COLO668 (cell line): ENCODE results near the gene TFAM.

Experiments used
- DNase-seq: peaks from one replicate; lab custom pipeline; 2025; ENCODE audit not compliant: unreplicated experiment; lab: John Stamatoyannopoulos, UW

The TFAM gene

DNA sequence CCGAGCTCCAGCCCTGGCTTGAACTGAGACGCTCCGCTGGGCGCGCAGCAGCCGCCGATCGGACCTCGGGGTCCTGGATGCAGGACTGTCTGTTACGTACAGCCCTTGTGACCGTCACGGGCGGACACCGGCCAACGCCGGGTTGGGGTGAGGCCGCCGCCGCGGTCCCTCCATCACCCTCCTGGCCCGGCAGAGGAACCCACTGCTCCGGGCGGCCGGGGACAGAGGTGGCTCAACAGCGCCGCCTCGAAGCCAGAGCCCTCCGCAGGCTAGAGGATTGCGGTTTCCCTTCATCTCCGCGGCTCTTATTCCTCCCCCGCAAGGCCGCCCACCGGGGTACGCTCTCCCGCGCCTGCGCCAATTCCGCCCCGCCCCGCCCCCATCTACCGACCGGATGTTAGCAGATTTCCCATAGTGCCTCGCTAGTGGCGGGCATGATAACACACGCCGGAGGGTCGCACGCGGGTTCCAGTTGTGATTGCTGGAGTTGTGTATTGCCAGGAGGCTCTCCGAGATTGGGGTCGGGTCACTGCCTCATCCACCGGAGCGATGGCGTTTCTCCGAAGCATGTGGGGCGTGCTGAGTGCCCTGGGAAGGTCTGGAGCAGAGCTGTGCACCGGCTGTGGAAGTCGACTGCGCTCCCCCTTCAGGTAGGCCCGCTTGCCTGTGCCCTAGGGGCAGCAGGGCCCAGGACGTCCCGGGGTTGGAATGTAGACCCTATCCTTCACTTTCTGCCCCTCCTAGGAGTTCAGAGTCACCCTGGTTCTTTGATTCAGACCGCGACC is at the start of gene TFAM:
TFAM (plus strand) TSS at position 412 of the 785 bp plus-strand sequence; CDS start at position 550, 138 bp downstream.
- peak; percentile 88 for DNase-seq

GRCh38 chr10:58336242-58336641 is 49.0 kb upstream of the TFAM start:
- no peak for DNase-seq

DNA sequence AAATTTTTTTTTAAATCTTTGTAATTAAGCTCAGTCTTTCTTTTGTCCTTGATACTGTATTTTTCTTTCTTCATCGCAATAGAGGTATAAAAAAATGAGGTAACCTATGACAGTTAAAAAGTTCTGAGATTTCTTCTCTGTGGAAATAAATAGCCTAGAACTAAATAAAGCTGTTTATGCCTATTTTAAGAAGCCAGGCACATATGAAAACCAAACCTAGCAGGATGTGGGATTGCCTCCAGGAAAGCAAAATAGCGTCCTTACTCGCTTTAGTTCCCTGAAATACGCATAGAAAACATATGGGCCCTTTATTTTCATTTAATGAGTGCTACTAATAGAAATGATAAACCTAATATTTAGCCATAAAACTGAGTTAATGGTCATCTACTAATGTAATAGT is 43.8 kb upstream of the TFAM start:
- DNase-seq = no peak

DNA sequence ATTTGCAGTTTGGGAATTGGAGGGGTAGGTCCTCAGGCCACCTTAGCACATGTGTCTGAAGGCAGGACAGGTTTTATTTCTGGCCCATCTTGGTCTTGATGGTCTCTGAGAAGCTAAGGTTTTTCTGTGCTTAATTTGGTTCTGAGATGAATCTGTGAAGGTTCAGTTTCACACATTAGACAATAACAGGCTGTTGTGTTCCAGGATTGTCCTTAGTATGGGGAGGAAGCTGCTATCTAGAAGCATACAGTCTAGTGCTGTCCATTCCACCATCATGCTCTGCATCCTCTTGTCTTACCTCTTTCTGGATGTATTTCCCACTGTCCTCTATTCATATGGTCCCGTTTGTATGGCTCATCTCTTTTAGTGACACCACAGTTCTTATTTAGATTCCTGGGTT is 43.3 kb upstream of the TFAM start:
- no peak for DNase-seq

DNA sequence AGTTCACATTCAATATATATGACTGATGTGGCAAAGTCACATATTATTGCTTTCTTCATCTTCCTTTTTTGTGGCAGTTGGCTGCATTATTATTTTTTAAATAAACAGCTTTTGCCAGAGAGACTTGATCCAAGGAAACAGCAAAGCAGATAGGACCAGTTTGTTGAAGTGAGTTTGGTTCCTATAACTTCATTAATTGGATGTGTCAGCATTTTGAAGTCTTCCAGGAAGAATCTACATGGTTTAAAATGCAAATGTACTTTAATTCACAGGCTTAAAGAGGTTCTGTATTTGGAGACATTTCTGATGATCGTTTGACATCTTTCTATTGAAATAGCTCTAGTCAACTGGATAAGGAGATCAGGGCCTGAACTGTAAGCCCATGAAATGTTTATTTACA is 37.2 kb upstream of the TFAM start:
- no peak for DNase-seq

- no peak for DNase-seq
These were observed 36.6 kb upstream of the TFAM start for GRCh38 chr10:58348571-58349033.

- DNase-seq = no peak
These were observed 35.2 kb upstream of the TFAM start for GRCh38 chr10:58350023-58350422.

- DNase-seq = no peak
These were observed 34.4 kb upstream of the TFAM start for GRCh38 chr10:58350619-58351323.

GRCh38 chr10:58351616-58352578 is 33.3 kb upstream of the TFAM start:
- DNase-seq = no peak

GRCh38 chr10:58352956-58353610 is 32.1 kb upstream of the TFAM start:
- no peak for DNase-seq

GRCh38 chr10:58356756-58357155 is 28.5 kb upstream of the TFAM start:
- DNase-seq = no peak

DNA sequence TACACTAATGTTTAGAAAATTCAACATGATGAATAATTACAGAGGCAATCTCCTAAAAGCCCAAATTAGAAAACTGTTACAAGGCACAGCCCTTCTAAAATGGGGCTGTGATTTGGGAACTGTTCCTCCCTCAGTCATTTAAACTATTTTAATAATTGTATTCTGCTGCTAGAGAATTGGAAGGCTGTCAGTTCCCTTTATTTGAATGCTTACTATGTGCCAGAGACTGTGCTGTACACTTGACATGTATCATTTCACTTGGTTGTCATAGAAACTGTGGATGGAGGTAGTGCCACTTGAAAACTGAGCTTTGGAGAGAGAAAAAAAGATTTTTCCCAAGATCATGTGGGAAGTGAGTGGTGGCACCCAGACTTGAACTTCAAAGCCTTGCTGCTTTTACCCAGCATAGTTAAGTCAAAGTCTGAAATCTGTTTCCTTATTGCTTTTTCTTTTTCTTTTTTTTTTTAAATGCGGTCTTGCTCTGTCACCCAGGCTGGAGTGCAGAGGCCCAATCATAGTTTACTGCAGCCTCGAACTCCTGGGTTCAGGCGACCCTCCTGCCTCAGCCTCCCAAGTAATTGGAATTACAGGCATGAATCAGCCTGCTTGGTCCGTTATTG is 26.8 kb upstream of the TFAM start:
- no peak for DNase-seq

DNA sequence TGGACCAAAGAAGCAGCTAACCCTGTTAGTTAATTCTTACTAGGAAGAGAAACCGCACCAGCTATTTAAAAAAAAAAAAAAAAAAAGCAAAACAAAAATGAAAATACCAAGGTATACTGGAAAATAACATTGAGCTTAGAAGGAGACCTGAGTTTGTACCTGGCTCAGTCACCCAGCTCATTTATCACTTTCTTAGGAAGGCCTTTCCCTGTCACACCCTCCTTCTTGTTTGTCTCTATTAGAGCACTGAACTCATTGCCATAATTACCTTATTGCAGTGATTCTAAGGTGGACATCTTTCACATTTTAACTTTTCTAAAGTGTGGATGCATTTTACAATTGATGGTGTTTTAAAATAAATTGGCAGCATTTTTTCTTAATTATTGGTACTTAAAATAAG is 26.3 kb upstream of the TFAM start:
- no peak for DNase-seq

DNA sequence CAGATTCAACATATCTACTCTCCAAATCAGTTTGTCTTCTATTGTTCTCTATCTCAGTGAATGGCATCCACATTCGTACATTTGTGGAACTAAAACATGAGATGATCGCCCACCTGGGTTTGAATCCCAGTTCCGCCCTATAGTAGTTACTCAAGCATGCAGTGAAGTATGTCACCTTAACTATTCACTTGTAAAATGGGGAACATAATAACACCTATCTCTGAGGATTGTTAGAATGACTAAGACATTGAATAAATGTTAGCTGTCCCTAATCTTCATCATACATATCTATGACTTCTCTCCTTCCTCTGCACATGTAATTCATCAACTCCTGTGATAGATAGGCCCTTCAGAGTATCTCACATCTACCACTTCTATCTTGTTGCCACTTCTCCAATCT is 25.7 kb upstream of the TFAM start:
- no peak for DNase-seq

DNA sequence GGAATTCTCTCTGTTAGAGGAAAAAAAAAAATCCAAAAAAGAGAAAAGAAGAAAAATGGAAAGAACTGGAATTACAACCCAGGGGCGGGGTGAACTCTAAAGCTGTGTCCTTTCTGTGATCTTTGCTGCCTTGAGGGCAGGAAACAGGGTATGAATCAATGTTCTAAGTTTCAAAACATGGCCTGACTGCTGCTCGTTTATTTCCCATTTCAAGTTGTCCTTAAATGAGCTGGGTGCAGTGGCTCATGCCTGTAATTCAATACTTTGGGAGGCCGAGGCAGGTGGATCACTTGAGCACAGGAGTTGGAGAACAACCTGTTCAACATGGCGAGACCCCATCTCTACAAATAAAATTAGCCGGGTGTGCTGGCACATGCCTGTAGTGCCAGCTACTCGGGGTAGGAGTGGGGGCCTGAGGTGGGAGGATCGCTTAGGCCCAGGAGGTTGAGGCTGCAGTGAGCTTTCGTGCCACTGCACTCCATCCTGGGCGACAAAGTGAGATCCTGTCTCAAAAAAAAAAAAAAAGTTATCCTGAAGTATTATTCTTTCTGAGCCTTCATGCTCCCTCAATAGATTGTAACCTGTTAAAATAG is 24.7 kb upstream of the TFAM start:
- DNase-seq = no peak

GRCh38 chr10:58361353-58361752 is 23.9 kb upstream of the TFAM start:
- no peak for DNase-seq

DNA sequence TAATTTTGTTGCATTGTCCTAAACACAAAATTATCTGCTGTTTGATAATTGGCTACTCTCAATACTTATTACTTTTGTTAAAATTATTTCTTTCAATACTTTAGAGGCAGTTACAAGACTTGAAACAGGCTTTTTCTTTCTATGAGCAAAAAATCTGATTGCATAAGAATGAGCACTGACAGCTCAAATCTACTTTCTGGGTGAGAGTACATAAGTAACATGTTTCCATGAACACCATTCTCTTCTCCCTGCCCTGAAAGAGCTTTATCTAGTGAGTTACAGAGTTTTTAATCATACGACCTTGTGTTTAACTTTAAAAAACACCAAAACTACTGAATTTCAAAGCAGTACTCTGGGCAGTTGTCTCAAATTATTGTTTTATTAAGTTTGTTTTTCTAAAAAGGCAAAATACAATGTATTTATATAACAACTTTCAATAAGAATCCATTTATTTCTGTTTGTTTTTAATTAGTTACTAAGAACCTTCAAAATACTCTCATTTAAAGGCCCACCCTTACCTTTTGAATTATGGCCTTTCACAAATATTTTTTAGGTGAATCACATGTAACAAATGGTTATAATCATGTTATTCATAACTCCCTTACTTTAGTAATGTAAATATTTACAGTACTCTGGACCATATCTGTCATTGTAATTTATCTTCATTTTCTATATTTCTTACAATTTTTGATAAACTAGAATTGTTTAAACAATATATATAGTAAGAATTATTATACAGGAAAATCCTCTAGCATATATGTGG is 23.0 kb upstream of the TFAM start:
- DNase-seq = no peak

- DNase-seq = no peak
These were observed 18.1 kb upstream of the TFAM start for GRCh38 chr10:58367069-58367468.

DNA sequence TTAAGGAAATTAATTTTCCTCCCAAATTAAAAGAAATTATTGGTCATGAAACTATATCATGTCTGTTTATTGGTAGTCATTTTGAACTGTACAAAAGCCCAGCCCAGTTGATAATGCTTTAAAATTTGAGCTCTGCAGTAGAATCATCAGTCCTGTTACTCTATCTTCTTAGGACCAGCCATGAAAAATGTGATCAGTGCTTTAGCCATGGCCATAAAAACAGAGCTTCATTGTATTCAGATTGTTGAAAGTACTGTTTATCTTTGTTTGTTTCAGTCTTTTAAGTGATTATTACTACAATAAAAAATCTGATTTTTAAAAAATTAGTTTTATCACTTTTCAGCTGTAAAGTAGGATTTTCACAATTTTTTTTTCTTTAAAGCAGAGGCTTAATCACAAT is 13.7 kb upstream of the TFAM start:
- no peak for DNase-seq
